ENCODE data around the gene SKIL. TPM values are rescaled to one million over a fixed set of nuclear protein-coding genes. Genes with fewer than 3 reads are reported as not detected.
"Not testable (repeated sequence)": the region's sequence is repeated elsewhere in the genome, so short reads cannot be mapped to it uniquely, and the experiment has no call there.

Gene SKIL
- total and polyA plus RNA-seq, 10 donors: 9.1 to 48.2 (median 33.4) TPM

DNA sequence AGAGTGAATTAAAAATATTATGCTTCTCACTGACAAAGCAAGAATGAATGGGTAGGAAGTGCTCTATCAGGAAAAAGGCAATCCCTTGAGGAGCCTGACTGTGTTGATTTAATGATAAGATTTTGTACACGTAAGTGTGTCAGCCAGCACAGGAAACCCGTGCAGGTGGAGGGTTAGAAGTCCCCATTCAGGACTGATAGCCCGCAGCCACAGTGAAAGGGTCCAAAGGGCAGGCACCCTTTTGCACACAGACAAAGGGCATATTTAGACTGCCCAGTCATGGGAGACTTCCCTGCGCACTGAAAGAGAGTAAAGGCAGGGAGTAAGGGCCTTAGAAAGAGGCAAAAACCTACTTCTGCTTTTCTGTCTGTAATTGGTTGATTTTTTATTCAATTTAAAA lies 26.4 kb upstream of the SKIL start:
- no peaks in the 10 kb centered on the region for H3K27me3 ChIP-seq (replicated peaks in 1 of 7)
- H3K36me3 ChIP-seq: no peaks in the 10 kb centered on the region
- H3K4me1 ChIP-seq: peaks cover 0 to 8% (median 0%) of the 10 kb centered on the region in 6 donors
- WGBS, 5 donors: 20 to 59% (median 30%) methylated on average over 4 of the region's 4 CpGs
- DNase-seq: no peak
- no peak for TF ChIP-seq POLR2AphosphoS5 (IDR thresholded peaks at IDR 0.05)
- TF ChIP-seq POLR2A (IDR thresholded peaks at IDR 0.05): no peak
- TF ChIP-seq, protein P1, sequence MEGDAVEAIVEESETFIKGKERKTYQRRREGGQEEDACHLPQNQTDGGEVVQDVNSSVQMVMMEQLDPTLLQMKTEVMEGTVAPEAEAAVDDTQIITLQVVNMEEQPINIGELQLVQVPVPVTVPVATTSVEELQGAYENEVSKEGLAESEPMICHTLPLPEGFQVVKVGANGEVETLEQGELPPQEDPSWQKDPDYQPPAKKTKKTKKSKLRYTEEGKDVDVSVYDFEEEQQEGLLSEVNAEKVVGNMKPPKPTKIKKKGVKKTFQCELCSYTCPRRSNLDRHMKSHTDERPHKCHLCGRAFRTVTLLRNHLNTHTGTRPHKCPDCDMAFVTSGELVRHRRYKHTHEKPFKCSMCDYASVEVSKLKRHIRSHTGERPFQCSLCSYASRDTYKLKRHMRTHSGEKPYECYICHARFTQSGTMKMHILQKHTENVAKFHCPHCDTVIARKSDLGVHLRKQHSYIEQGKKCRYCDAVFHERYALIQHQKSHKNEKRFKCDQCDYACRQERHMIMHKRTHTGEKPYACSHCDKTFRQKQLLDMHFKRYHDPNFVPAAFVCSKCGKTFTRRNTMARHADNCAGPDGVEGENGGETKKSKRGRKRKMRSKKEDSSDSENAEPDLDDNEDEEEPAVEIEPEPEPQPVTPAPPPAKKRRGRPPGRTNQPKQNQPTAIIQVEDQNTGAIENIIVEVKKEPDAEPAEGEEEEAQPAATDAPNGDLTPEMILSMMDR (IDR thresholded peaks at IDR 0.05 in 8 of 11, conservative IDR thresholded peaks at IDR 0.05 in 3 of 11): no peak
- H3K4me3 ChIP-seq: no peak overlapping the region
- H3K27ac ChIP-seq: no peak overlapping the region
- H3K9me3 ChIP-seq: peaks cover 0 to 13% (median 0%) of the 10 kb centered on the region in 8 donors
- intact Hi-C loops (cut with DNase I; ENCODE audit: low total_unique reads): no loop called here

- Histone ChIP-seq H3K9me3 (peaks cover 0 to 25% (median 11%) of the 10 kb centered on the region in 8 donors), H3K4me3 (no peak overlapping the region), H3K27me3 (replicated peaks in 1 of 7) (no peaks in the 10 kb centered on the region), H3K36me3 (no peaks in the 10 kb centered on the region), H3K27ac (no peak overlapping the region), H3K4me1 (no peaks in the 10 kb centered on the region)
- TF ChIP-seq POLR2A (IDR thresholded peaks at IDR 0.05): no peak
- TF ChIP-seq POLR2AphosphoS5 (IDR thresholded peaks at IDR 0.05): no peak
- TF ChIP-seq, protein P1 (IDR thresholded peaks at IDR 0.05 in 8 of 11, conservative IDR thresholded peaks at IDR 0.05 in 3 of 11): no peak
- intact Hi-C loops (cut with DNase I; ENCODE audit: low total_unique reads): no loop called here
- 78 to 92% (median 86%) methylated on average over 3 of the region's 3 CpGs for WGBS, 5 donors
- DNase-seq: no peak
Observed at GRCh38 chr3:170337420-170337819, 20.1 kb upstream of the SKIL start.

DNA sequence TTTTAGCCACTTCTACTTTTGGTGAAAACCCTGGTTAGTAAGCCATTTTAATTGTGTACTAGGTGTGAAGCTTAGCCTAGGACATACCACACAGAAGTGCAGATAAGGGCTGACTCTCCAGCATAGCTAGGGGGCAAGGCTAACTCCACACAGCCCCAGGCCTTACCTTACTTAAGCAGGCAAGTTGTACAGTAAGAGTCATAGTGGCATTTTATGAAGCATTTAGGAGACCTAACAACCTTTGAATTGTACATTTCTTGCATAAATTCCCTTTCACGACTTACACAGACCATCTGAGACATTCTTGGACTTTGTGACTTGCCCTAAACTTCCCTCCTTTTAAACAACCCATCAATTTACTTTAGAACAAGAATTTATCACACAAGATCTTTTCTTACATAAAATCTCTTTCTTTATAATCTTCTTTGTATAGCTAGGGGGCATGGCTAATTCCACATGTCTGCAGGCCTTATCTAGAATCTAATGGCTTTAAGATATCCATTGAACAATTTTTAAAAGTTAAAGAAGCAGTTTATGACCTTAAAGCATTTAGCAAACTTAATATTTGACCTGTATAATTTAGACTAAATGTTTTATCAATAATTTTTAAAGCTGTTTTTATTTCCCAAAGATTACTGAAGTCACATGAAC lies 18.7 kb upstream of the SKIL start:
- Histone ChIP-seq H3K4me1 (no peaks in the 10 kb centered on the region), H3K27ac (no peak overlapping the region), H3K36me3 (no peaks in the 10 kb centered on the region), H3K9me3 (peaks cover 0 to 25% (median 11%) of the 10 kb centered on the region in 8 donors), H3K4me3 (no peak overlapping the region), H3K27me3 (replicated peaks in 1 of 7) (no peaks in the 10 kb centered on the region)
- TF ChIP-seq POLR2A (IDR thresholded peaks at IDR 0.05): no peak
- TF ChIP-seq, protein P1 (IDR thresholded peaks at IDR 0.05 in 8 of 11, conservative IDR thresholded peaks at IDR 0.05 in 3 of 11): no peak
- no peak for TF ChIP-seq POLR2AphosphoS5 (IDR thresholded peaks at IDR 0.05)
- intact Hi-C loops (cut with DNase I; ENCODE audit: low total_unique reads): no loop called here
- no peak for DNase-seq
- 69 to 86% (median 82%) methylated on average over 1 of the region's 1 CpG for WGBS, 5 donors

DNA sequence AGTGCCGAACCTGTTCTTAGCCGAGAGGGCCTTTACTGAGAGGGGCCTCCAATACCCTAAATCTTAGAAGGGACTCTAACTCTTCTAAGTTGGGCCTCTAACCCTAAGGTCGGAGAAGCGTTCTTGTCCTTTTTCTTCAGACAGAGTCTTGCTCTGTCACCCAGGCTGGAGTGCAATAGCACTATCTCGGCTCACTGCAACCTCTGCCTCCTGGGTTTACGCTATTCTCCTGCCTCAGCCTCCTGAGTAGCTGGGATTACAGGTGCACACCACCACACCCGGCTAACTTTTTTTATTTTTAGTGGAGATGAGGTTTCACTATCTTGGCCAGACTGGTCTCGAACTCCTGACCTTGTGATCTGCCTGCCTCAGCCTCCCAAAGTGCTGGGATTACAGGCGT lies 15.2 kb upstream of the SKIL start:
- H3K4me1 ChIP-seq; H3K27me3 ChIP-seq (replicated peaks in 1 of 7); H3K36me3 ChIP-seq; H3K4me3 ChIP-seq; intact Hi-C loops (cut with DNase I; ENCODE audit: low total_unique reads); DNase-seq; H3K27ac ChIP-seq: not testable (repeated sequence)
- WGBS, 5 donors: 91 to 97% (median 95%) methylated on average over 9 of the region's 9 CpGs
- H3K9me3 ChIP-seq: peaks cover 0 to 22% (median 11%) of the 10 kb centered on the region in 8 donors

DNA sequence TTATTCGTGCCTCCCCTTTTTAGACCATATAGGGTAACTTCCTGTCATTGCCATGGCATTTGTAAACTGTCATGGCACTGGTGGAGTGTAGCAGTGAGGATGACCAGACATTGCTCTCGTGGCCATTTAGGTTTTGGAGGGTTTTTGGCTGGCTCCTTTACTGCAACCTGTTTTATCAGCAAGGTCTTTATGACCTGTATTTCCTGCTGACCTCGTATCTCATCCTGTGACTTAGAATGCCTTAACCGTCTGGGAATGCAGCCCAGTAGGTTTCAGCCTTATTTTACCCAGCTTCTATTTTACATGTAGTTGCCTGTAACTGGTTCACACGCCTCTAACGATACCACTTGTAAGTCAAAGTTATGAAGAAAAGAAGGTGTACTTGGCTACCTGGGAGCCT lies 13.7 kb upstream of the SKIL start:
- DNase-seq; H3K4me3 ChIP-seq; H3K9me3 ChIP-seq; intact Hi-C loops (cut with DNase I; ENCODE audit: low total_unique reads); H3K36me3 ChIP-seq; H3K27me3 ChIP-seq (replicated peaks in 1 of 7); H3K27ac ChIP-seq: not testable (repeated sequence)
- peaks cover 0 to 11% (median under 1%) of the 10 kb centered on the region in 6 donors for H3K4me1 ChIP-seq
- WGBS, 5 donors: 66 to 85% (median 68%) methylated on average over 6 of the region's 6 CpGs
